Transverse colon (tissue), 4 donors: Measurements from ENCODE around the gene PTPRD. TPM values are rescaled to one million over a fixed set of nuclear protein-coding genes. Genes with fewer than 3 reads are reported as not detected.

Experiments used
- DNase-seq: peaks from one replicate; pipeline ENCODE4 v3.0.0-alpha.2; 2019
- H3K27ac ChIP-seq, 4 donors: fragments of 200-600 bp; sonication (generic); 2 replicates each; pipeline ENCODE4 v1.5.1; 2016 to 2018; ENCODE audit warnings: inconsistent platforms in 4 of 4
- H3K27me3 ChIP-seq: fragments of 200-600 bp; sonication (generic); 2 replicates; pipeline ENCODE4 v1.5.1; 2017; ENCODE audit warnings: inconsistent platforms
- H3K36me3 ChIP-seq, 4 donors: fragments of 200-600 bp; sonication (generic); 2 replicates each; pipeline ENCODE4 v1.5.1; 2017 to 2019; ENCODE audit warnings: inconsistent platforms in 4 of 4
- H3K4me1 ChIP-seq, 4 donors: fragments of 200-600 bp; sonication (generic); 2 replicates each; pipeline ENCODE4 v1.5.1; 2017 to 2020; ENCODE audit warnings: inconsistent platforms in 4 of 4
- H3K4me3 ChIP-seq, 4 donors: fragments of 200-600 bp; sonication (generic); 1 replicate in 1 of 4; 2 replicates in 3 of 4; pipeline versions ENCODE4 v1.5.1 to v1.6.1; 2017 to 2019; ENCODE audit warnings: inconsistent platforms in 4 of 4
- H3K9me3 ChIP-seq, 2 donors: fragments of 200-600 bp; sonication (generic); 2 replicates each; pipeline ENCODE4 v1.5.1; 2017 to 2019; ENCODE audit warnings: inconsistent platforms in 2 of 2
- CTCF ChIP-seq, 5 experiments: fragments of 200-600 bp in 3 of 5; fragments of 450-650 bp in 2 of 5; sonication (generic) in 3 of 5; IDR thresholded peaks; 1 replicate in 2 of 5; 2 replicates in 3 of 5; pipeline ENCODE4 v1.5.1; 2016 to 2017; ENCODE audit warnings: antibody characterized with exemption in 5 of 5, inconsistent platforms in 3 of 5, mild to moderate bottlenecking in 2 of 5, moderate library complexity in 1 of 5
- EP300 ChIP-seq: sonication (generic); formaldehyde crosslinking; IDR thresholded peaks from one replicate; pipeline ENCODE4 v1.6.1; 2017; ENCODE audit warnings: antibody characterized with exemption, low read depth
- POLR2A ChIP-seq: fragments of 450-650 bp; IDR thresholded peaks from one replicate; pipeline ENCODE4 v1.6.1; 2016; ENCODE audit warnings: antibody characterized with exemption, mild to moderate bottlenecking, moderate library complexity
- POLR2AphosphoS5 ChIP-seq, 3 donors: sonication (generic); formaldehyde crosslinking; IDR thresholded peaks; one replicate each; pipeline ENCODE4 v1.6.1; 2016; ENCODE audit warnings: antibody characterized with exemption in 3 of 3
- WGBS, 2 donors: methylation state at CpG; one replicate each; pipeline ENCODE4 v1.1.5; 2018; ENCODE audit warnings: low coverage in 1 of 2; 5-methylcytosine and 5-hydroxymethylcytosine counted together
- in situ Hi-C, 4 donors: fragments of 200-750 bp; cut with MboI; loops; one replicate each; pipeline versions ENCODE4 v1.15.0 to v1.15.1; 2017; ENCODE audit warnings: low sequenced_read_pairs in 3 of 4, low pct_ligation_motif_present in 1 of 4, low pct_unique_long_range_greater_than_20kb in 1 of 4
- intact Hi-C: fragments of 100-400 bp; cut with DNase I; formaldehyde crosslinking; loops from one replicate; pipeline ENCODE4 v1.15.1; 2023; ENCODE audit warnings: low total_unique reads
- total RNA-seq, 4 donors: library from RNA; depleted of rRNA; stranded (reverse); fragments of >200 nt; gene quantifications; one replicate each; pipeline ENCODE4 v1.1.0, GENCODE V29; 2016

PTPRD gene
- total RNA-seq, 4 donors from 2014 or later, result 43.0 to 115 (median 79.1) TPM

DNA sequence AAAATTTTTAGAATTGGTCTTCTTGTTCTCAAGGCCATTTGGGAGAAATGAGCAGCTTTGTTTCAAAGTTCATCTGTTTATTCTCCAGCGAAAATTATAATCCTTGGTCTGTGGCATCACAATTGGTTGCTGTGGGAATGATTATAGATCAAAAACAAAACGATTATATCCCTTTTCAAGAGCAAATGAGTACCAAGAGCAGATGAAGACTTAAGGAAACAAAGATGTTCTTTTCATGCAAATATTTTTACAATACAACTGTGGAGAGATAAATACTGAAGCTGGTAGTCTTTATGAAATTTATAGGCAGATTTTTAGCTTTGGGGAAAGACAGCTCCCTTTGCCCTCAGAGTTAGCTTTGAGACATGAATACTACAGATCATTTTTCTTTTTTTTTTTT lies 2192.4 kb downstream of the PTPRD start:
- intact Hi-C loops (no loop called here), in situ Hi-C loops (no loop called here)
- Histone ChIP-seq H3K27me3 (no peaks in the 10 kb centered on the region), H3K9me3 (no peaks in the 10 kb centered on the region), H3K36me3 (no peaks in the 10 kb centered on the region), H3K27ac (no peak overlapping the region), H3K4me3 (no peak overlapping the region), H3K4me1 (no peaks in the 10 kb centered on the region)
- WGBS, 2 donors, result 35 to 37% methylated on average over 2 of the region's 2 CpGs
- DNase-seq, result no peak
- TF ChIP-seq POLR2A (no peak), CTCF (IDR thresholded peaks at IDR 0.05) (no peak), POLR2AphosphoS5 (IDR thresholded peaks at IDR 0.05) (no peak), EP300 (no peak)

GRCh38 chr9:8419596-8420275 lies 2193.1 kb downstream of the PTPRD start:
- no peaks in the 10 kb centered on the region for H3K9me3 ChIP-seq
- 87 to 92% methylated on average over 3 of the region's 3 CpGs for WGBS, 2 donors
- H3K4me1 ChIP-seq, result no peaks in the 10 kb centered on the region
- intact Hi-C loops (no loop called here), in situ Hi-C loops (no loop called here)
- no peak overlapping the region for H3K4me3 ChIP-seq
- H3K27me3 ChIP-seq, result no peaks in the 10 kb centered on the region
- H3K36me3 ChIP-seq, result no peaks in the 10 kb centered on the region
- no peak for DNase-seq
- TF ChIP-seq POLR2A, result no peak
- no peak for TF ChIP-seq POLR2AphosphoS5 (IDR thresholded peaks at IDR 0.05)
- TF ChIP-seq CTCF (IDR thresholded peaks at IDR 0.05), result no peak
- no peak for TF ChIP-seq EP300
- no peak overlapping the region for H3K27ac ChIP-seq

DNA sequence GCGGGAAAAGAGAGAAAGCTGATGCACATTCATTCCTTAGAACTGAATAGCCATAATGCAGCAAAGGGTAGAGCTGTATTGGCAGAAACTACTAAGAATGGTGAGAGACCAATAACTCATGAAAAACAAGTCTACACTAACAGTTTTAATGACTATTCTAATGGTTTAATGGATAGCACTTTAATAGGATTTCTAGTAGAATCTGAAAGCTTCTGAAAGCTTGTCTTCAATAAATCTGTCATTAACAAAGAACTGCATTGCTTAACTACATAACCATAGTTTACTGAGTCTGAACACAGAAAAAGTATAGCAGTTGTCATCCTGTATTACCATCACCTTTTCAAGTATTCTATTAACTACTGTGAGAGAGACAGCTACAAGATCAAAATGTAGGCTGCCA lies 2195.5 kb downstream of the PTPRD start:
- 0% methylated on average over 1 of the region's 1 CpG for WGBS, 2 donors
- DNase-seq, result no peak
- in situ Hi-C loops (no loop called here), intact Hi-C loops (no loop called here)
- Histone ChIP-seq H3K4me3 (no peak overlapping the region), H3K9me3 (no peaks in the 10 kb centered on the region), H3K4me1 (no peaks in the 10 kb centered on the region), H3K27ac (no peak overlapping the region), H3K27me3 (no peaks in the 10 kb centered on the region), H3K36me3 (no peaks in the 10 kb centered on the region)
- no peak for TF ChIP-seq POLR2A
- no peak for TF ChIP-seq POLR2AphosphoS5 (IDR thresholded peaks at IDR 0.05)
- TF ChIP-seq CTCF (IDR thresholded peaks at IDR 0.05), result no peak
- TF ChIP-seq EP300, result no peak

GRCh38 chr9:8412327-8412726 lies 2200.5 kb downstream of the PTPRD start:
- no peak for DNase-seq
- no peaks in the 10 kb centered on the region for H3K4me1 ChIP-seq
- no peaks in the 10 kb centered on the region for H3K27me3 ChIP-seq
- 88% methylated on average over 2 to 3 of the region's 3 CpGs for WGBS, 2 donors
- no peak overlapping the region for H3K4me3 ChIP-seq
- H3K27ac ChIP-seq, result no peak overlapping the region
- in situ Hi-C loops, result no loop called here
- H3K36me3 ChIP-seq, result no peaks in the 10 kb centered on the region
- intact Hi-C loops, result no loop called here
- TF ChIP-seq EP300 (no peak), POLR2AphosphoS5 (IDR thresholded peaks at IDR 0.05) (no peak), POLR2A (no peak), CTCF (IDR thresholded peaks at IDR 0.05) (no peak)
- H3K9me3 ChIP-seq, result no peaks in the 10 kb centered on the region
